ENCODE results near the gene KPNA4. TPM values are rescaled to one million over a fixed set of nuclear protein-coding genes. Genes with fewer than 3 reads are reported as not detected.

Gene KPNA4
- total RNA-seq, 1 donor, result 46.0 TPM

GRCh38 chr3:160479376-160479775, 86.0 kb downstream of the KPNA4 start:
- no peak for TF ChIP-seq CTCF (IDR thresholded peaks at IDR 0.05; ENCODE audit: insufficient read depth, low read length)
- no peak for DNase-seq (ENCODE audit: low read depth)
- no peak overlapping the region for H3K4me3 ChIP-seq (ENCODE audit: low read depth, low read length)

DNA sequence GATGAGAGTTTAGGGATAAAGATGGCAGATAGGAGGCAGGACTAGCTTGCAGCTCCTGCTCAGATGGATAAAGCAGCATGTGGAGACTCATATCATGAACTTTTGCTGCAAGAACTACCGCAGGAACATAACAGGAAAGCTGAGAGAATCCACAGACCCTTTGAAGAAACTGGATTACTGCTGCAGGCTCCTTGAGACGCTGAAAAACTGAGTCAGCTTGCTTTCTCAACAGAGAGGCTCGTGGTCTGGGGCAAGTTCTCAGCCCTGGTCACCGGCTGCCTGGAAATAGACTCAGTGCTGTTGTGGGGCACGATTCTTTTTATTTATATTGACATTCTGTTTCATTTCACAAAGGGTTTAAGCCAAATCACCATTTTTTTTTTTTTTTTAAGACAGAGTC, 87.0 kb downstream of the KPNA4 start:
- H3K4me3 ChIP-seq (ENCODE audit: low read depth, low read length), result no peak overlapping the region
- peak; percentile 68 for DNase-seq (ENCODE audit: low read depth)
- no peak for TF ChIP-seq CTCF (IDR thresholded peaks at IDR 0.05; ENCODE audit: insufficient read depth, low read length)

DNA sequence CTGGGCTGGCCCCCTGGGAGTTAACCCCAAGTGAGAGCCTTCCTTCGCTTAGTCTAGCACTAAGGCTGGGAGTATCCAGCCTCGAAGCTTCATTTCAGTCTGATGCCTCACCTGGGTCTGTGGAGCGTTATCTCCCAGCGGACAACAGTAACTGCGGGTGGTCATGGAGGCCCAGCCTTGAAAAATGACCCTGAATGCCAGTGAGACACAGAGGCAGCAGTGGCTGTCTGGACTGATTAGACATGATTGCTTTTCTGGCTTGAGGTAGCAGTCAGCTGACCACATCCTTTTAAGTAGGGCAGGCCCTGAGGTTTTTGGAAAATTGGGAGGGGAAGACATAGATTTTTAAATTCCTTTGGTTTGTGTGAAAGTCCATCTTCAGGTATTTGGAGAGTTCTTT, 87.6 kb downstream of the KPNA4 start:
- TF ChIP-seq CTCF (IDR thresholded peaks at IDR 0.05; ENCODE audit: insufficient read depth, low read length), result no peak
- DNase-seq (ENCODE audit: low read depth), result peak; percentile 27
- H3K4me3 ChIP-seq (ENCODE audit: low read depth, low read length), result no peak overlapping the region

DNA sequence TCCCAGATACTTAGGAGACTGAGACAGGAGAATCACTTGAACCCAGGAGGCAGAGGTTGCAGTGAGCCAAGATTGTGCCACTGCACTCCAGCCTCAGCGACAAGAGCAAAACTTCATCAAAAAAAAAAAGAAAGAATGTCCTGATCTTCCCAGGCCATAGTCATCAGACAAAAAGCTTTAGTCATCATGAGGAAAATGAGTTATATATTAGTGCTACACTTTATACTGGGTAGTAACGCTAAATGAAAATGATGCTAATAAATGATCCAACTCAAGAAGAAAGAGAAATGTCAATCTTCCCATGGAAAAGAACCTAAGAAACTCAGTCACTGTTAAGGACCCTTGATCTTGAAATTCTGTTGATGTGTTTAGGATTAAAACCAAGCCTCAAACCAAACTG, 89.5 kb downstream of the KPNA4 start:
- no peak for TF ChIP-seq CTCF (IDR thresholded peaks at IDR 0.05; ENCODE audit: insufficient read depth, low read length)
- no peak overlapping the region for H3K4me3 ChIP-seq (ENCODE audit: low read depth, low read length)
- DNase-seq (ENCODE audit: low read depth), result no peak

- TF ChIP-seq CTCF (IDR thresholded peaks at IDR 0.05; ENCODE audit: insufficient read depth, low read length), result no peak
- H3K4me3 ChIP-seq (ENCODE audit: low read depth, low read length), result no peak overlapping the region
- no peak for DNase-seq (ENCODE audit: low read depth)
These were observed 90.2 kb downstream of the KPNA4 start for GRCh38 chr3:160475153-160475552.

DNA sequence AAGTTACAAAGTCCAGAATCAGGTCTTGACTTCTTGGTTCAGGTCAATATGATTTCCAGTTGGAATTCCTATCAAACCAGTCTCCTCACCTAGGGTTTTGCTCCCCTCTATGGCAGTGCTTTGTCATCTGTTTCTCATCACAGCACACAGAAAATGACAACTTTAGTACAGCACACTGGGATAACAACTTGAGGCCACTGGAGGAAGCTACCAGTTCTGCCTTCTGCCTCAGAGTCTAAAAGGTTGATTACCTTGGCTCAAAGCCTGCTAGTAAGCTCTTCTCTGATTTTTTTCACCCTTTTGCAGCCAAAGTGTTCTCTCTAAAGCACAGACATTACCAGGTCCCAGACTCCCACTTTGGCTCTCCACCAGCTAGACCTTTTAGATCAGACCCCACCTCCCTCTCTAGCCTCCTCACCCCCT, 90.9 kb downstream of the KPNA4 start:
- DNase-seq (ENCODE audit: low read depth), result no peak
- H3K4me3 ChIP-seq (ENCODE audit: low read depth, low read length), result no peak overlapping the region
- no peak for TF ChIP-seq CTCF (IDR thresholded peaks at IDR 0.05; ENCODE audit: insufficient read depth, low read length)

DNA sequence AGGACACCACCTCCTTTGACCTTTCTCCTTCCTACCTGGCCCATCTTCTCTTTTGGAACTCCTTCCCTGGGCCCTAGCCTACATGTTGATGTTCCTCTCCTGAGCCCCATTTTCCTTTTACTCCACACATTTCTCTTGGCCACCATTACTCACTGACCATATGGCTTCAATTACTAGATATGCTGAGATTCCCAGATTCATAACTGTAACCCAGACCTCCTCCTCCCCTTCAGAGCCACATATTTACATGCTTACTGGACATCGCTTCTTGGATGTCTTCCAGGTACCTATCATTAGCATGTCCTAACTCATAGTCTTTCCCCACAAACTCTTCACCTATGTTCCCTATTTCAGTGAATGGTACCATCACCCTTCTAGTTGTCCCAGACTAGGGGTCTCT, 91.4 kb downstream of the KPNA4 start:
- TF ChIP-seq CTCF (IDR thresholded peaks at IDR 0.05; ENCODE audit: insufficient read depth, low read length), result no peak
- no peak overlapping the region for H3K4me3 ChIP-seq (ENCODE audit: low read depth, low read length)
- peak; percentile 97 for DNase-seq (ENCODE audit: low read depth)

Data from fibroblast of the aortic adventitia (primary cell).